ENCODE results near the gene DIRAS3. TPM values are rescaled to one million over a fixed set of nuclear protein-coding genes. Genes with fewer than 3 reads are reported as not detected.

DIRAS3 gene
- total and polyA plus RNA-seq, 2 of the 8 experiments (the other 6 are each of a cell fraction or from before 2014, with no cell fraction given) = 0.11 TPM; not detected in 1

DNA sequence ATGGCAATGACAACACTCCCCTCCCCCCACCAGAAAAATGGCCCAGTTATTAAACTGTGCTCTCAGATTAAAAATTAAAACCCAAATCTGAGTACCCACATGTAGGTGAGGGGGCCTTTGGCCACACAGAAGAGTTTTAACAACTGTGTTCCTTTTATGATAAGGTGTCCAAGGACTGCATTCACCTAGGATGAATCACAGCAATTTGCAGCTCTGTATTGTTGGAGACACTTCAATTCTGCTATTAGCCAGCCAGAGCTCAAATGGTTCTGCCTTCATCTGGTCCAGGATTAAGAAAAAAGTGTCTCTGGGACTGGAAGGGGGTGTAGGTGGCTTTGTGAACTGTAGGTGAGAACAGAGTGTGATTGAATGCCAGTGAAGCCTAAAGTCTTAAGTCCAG lies 43.3 kb upstream of the DIRAS3 start:
- no peak overlapping the region for H3K18ac ChIP-seq (ENCODE audit: extremely low read depth, low read length)
- H3K79me2 ChIP-seq (ENCODE audit: control insufficient read depth in 1 of 2, insufficient read depth in 2 of 2, low read length in 2 of 2) = no peaks in the 10 kb centered on the region
- no peak overlapping the region for H3K23ac ChIP-seq (ENCODE audit: insufficient read length)
- no peak overlapping the region for H3K14ac ChIP-seq (ENCODE audit: insufficient read length)
- H3K4me2 ChIP-seq (ENCODE audit: insufficient read depth in 1 of 2, low read depth in 2 of 2, low read length in 2 of 2) = no peak overlapping the region
- no peaks in the 10 kb centered on the region for H3K36me3 ChIP-seq (ENCODE audit: control insufficient read depth in 2 of 4, insufficient read depth in 4 of 4, low read length in 3 of 4)
- no peak overlapping the region for H3K4ac ChIP-seq (replicated peaks; ENCODE audit: insufficient read length, low read depth, low read length)
- H2AK5ac ChIP-seq (ENCODE audit: low read depth, low read length) = no peak overlapping the region
- H3K56ac ChIP-seq (replicated peaks; ENCODE audit: insufficient read length, low read depth, low read length) = no peak overlapping the region
- H3K79me1 ChIP-seq (ENCODE audit: low read depth, low read length) = no peaks in the 10 kb centered on the region
- H3K23me2 ChIP-seq (ENCODE audit: low read depth, low read length) = no peaks in the 10 kb centered on the region
- FAIRE-seq (no peak), DNase-seq (ENCODE audit: low read depth in 1 of 2, low spot score in 2 of 2) (no peak)
- no peak overlapping the region for H2BK12ac ChIP-seq (ENCODE audit: low read depth, low read length)
- no peak overlapping the region for H4K8ac ChIP-seq (ENCODE audit: extremely low read depth, insufficient read depth, low read length)
- ChIA-PET CTCF (ENCODE audit: partially characterized antibody) (interaction anchor here (0.7 to 2.9 kb wide), 8 partner anchors 8 to 558 kb away, joined by 3 to 17 read pairs (median 4); no protein-coding TSS in a partner anchor), POLR2A (ENCODE audit: partially characterized antibody) (no interaction called here)
- no peak overlapping the region for H3K9ac ChIP-seq (replicated peaks in 1 of 4; ENCODE audit: extremely low read depth in 1 of 4, low read depth in 3 of 4, low read length in 3 of 4)
- H2BK5ac ChIP-seq (ENCODE audit: low read depth, low read length) = no peak overlapping the region
- TF ChIP-seq, protein P1, sequence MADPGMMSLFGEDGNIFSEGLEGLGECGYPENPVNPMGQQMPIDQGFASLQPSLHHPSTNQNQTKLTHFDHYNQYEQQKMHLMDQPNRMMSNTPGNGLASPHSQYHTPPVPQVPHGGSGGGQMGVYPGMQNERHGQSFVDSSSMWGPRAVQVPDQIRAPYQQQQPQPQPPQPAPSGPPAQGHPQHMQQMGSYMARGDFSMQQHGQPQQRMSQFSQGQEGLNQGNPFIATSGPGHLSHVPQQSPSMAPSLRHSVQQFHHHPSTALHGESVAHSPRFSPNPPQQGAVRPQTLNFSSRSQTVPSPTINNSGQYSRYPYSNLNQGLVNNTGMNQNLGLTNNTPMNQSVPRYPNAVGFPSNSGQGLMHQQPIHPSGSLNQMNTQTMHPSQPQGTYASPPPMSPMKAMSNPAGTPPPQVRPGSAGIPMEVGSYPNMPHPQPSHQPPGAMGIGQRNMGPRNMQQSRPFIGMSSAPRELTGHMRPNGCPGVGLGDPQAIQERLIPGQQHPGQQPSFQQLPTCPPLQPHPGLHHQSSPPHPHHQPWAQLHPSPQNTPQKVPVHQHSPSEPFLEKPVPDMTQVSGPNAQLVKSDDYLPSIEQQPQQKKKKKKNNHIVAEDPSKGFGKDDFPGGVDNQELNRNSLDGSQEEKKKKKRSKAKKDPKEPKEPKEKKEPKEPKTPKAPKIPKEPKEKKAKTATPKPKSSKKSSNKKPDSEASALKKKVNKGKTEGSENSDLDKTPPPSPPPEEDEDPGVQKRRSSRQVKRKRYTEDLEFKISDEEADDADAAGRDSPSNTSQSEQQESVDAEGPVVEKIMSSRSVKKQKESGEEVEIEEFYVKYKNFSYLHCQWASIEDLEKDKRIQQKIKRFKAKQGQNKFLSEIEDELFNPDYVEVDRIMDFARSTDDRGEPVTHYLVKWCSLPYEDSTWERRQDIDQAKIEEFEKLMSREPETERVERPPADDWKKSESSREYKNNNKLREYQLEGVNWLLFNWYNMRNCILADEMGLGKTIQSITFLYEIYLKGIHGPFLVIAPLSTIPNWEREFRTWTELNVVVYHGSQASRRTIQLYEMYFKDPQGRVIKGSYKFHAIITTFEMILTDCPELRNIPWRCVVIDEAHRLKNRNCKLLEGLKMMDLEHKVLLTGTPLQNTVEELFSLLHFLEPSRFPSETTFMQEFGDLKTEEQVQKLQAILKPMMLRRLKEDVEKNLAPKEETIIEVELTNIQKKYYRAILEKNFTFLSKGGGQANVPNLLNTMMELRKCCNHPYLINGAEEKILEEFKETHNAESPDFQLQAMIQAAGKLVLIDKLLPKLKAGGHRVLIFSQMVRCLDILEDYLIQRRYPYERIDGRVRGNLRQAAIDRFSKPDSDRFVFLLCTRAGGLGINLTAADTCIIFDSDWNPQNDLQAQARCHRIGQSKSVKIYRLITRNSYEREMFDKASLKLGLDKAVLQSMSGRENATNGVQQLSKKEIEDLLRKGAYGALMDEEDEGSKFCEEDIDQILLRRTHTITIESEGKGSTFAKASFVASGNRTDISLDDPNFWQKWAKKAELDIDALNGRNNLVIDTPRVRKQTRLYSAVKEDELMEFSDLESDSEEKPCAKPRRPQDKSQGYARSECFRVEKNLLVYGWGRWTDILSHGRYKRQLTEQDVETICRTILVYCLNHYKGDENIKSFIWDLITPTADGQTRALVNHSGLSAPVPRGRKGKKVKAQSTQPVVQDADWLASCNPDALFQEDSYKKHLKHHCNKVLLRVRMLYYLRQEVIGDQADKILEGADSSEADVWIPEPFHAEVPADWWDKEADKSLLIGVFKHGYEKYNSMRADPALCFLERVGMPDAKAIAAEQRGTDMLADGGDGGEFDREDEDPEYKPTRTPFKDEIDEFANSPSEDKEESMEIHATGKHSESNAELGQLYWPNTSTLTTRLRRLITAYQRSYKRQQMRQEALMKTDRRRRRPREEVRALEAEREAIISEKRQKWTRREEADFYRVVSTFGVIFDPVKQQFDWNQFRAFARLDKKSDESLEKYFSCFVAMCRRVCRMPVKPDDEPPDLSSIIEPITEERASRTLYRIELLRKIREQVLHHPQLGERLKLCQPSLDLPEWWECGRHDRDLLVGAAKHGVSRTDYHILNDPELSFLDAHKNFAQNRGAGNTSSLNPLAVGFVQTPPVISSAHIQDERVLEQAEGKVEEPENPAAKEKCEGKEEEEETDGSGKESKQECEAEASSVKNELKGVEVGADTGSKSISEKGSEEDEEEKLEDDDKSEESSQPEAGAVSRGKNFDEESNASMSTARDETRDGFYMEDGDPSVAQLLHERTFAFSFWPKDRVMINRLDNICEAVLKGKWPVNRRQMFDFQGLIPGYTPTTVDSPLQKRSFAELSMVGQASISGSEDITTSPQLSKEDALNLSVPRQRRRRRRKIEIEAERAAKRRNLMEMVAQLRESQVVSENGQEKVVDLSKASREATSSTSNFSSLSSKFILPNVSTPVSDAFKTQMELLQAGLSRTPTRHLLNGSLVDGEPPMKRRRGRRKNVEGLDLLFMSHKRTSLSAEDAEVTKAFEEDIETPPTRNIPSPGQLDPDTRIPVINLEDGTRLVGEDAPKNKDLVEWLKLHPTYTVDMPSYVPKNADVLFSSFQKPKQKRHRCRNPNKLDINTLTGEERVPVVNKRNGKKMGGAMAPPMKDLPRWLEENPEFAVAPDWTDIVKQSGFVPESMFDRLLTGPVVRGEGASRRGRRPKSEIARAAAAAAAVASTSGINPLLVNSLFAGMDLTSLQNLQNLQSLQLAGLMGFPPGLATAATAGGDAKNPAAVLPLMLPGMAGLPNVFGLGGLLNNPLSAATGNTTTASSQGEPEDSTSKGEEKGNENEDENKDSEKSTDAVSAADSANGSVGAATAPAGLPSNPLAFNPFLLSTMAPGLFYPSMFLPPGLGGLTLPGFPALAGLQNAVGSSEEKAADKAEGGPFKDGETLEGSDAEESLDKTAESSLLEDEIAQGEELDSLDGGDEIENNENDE (IDR thresholded peaks at IDR 0.05; ENCODE audit: insufficient replicate concordance, low read length) = no peak
- H2AFZ ChIP-seq (ENCODE audit: low read length) = no peak overlapping the region
- no peak overlapping the region for H4K5ac ChIP-seq (ENCODE audit: insufficient read length, low read depth, low read length)
- H4K91ac ChIP-seq (replicated peaks; ENCODE audit: insufficient read length, low read length) = no peak overlapping the region
- H4K20me1 ChIP-seq (replicated peaks in 1 of 2; ENCODE audit: control insufficient read depth in 1 of 2, insufficient read depth in 2 of 2, low read length in 2 of 2) = no peaks in the 10 kb centered on the region
- H3K27me3 ChIP-seq (replicated peaks in 1 of 4; ENCODE audit: control insufficient read depth in 3 of 4, extremely low read depth in 1 of 4, insufficient read depth in 3 of 4, low read length in 3 of 4) = no peaks in the 10 kb centered on the region
- H2BK120ac ChIP-seq (replicated peaks; ENCODE audit: low read depth, low read length) = no peak overlapping the region
- H3K4me3 ChIP-seq (ENCODE audit: extremely low read depth in 1 of 4, insufficient read depth in 2 of 4, low read depth in 3 of 4, low read length in 4 of 4) = no peak overlapping the region
- no peaks in the 10 kb centered on the region for H3K4me1 ChIP-seq (replicated peaks in 1 of 4; ENCODE audit: control insufficient read depth in 3 of 4, insufficient read depth in 4 of 4, low read length in 3 of 4)
- H3K9me3 ChIP-seq (ENCODE audit: insufficient read depth in 2 of 2, low read depth in 1 of 2, low read length in 1 of 2) = no peaks in the 10 kb centered on the region; a peak in 1 of 4 replicates
- H3K27ac ChIP-seq (ENCODE audit: low read depth, low read length) = no peak overlapping the region
- no peak overlapping the region for H2BK15ac ChIP-seq (ENCODE audit: low read length)
- no peak overlapping the region for H2BK20ac ChIP-seq (ENCODE audit: low read length)

Measured in H1 (cell line).